Duodenal mucosa (tissue), 2 donors: Measurements from ENCODE around the gene HSD17B3.
"Not testable (repeated sequence)": the region's sequence is repeated elsewhere in the genome, so short reads cannot be mapped to it uniquely, and the experiment has no call there.

ENCODE experiments used
- H3K27ac ChIP-seq: one replicate; pipeline ENCODE4 v1.7.0; 2013; ENCODE audit warnings: low read depth, low read length
- H3K27me3 ChIP-seq, 2 donors: one replicate each; pipeline ENCODE4 v1.7.0; 2013; ENCODE audit warnings: low read length in 2 of 2, control low read depth in 1 of 2; ENCODE audit not compliant: insufficient read depth in 2 of 2, control insufficient read depth in 1 of 2
- H3K36me3 ChIP-seq, 2 donors: one replicate each; pipeline ENCODE4 v1.7.0; 2013; ENCODE audit warnings: low read length in 2 of 2, control low read depth in 1 of 2; ENCODE audit not compliant: insufficient read depth in 2 of 2, control insufficient read depth in 1 of 2
- H3K4me1 ChIP-seq, 2 donors: one replicate each; pipeline ENCODE4 v1.7.0; 2013; ENCODE audit warnings: low read length in 2 of 2, control low read depth in 1 of 2; ENCODE audit not compliant: insufficient read depth in 2 of 2, control insufficient read depth in 1 of 2
- H3K4me3 ChIP-seq, 2 donors: one replicate each; pipeline ENCODE4 v1.7.0; 2013; ENCODE audit warnings: low read length in 2 of 2, low read depth in 1 of 2
- H3K9ac ChIP-seq, 2 donors: one replicate each; pipeline ENCODE4 v1.7.0; 2013; ENCODE audit warnings: low read length in 2 of 2, low read depth in 1 of 2
- H3K9me3 ChIP-seq, 2 donors: one replicate each; pipeline ENCODE4 v1.7.0; 2013; ENCODE audit warnings: low read length in 2 of 2, control low read depth in 1 of 2; ENCODE audit not compliant: control insufficient read depth in 1 of 2

HSD17B3 gene

DNA sequence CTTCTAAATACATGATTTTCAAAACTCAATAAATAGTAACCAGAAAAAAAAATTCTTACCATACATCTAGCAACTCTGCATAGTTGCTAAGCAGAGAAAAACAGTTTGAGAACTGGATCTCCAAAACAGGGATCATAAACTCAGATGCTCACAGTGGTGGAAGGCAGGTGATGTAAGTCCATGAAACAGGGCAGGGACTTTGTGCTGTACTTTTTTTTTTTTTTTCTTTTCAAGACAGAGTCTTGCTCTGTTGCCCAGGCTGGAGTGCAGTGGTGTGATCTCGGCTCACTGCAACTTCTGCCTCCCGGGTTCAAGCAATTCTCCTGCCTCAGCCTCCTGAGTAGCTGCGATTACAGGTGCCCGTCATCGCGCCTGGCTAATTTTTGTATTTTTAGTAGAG, 5.0 kb upstream of the HSD17B3 start:
- H3K36me3 ChIP-seq, H3K27me3 ChIP-seq, H3K27ac ChIP-seq, H3K9me3 ChIP-seq, H3K4me3 ChIP-seq, H3K9ac ChIP-seq, H3K4me1 ChIP-seq: not testable (repeated sequence)

GRCh38 chr9:96305171-96305570, 3.2 kb upstream of the HSD17B3 start:
- Histone ChIP-seq H3K27ac (no peak overlapping the region), H3K9me3 (no peaks in the 10 kb centered on the region), H3K4me3 (no peak overlapping the region), H3K36me3 (no peaks in the 10 kb centered on the region), H3K9ac (no peak overlapping the region), H3K27me3 (no peaks in the 10 kb centered on the region), H3K4me1 (no peaks in the 10 kb centered on the region)

DNA sequence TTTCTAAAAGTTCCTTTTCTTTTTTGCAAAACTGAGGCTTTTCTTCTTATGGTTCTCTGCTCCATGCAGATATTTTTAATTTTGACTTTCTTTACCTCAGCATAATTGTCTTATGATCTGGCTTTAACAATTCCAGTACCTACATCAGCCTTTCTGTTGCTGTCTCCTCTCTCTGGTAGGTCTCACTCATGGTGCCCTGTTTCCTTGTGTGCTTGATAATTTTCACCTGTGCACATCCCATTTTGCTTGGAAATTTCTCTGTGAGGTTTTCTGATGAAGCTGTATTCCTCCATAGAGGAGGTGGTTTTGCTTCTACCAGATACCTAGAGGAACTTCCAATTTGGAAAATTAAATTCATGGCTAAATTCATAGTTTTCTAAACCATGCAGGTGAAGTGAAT, 2.3 kb upstream of the HSD17B3 start:
- Histone ChIP-seq H3K4me3 (no peak overlapping the region), H3K27ac (no peak overlapping the region), H3K36me3 (no peaks in the 10 kb centered on the region), H3K27me3 (no peaks in the 10 kb centered on the region), H3K9ac (no peak overlapping the region), H3K9me3 (no peaks in the 10 kb centered on the region), H3K4me1 (no peaks in the 10 kb centered on the region)

DNA sequence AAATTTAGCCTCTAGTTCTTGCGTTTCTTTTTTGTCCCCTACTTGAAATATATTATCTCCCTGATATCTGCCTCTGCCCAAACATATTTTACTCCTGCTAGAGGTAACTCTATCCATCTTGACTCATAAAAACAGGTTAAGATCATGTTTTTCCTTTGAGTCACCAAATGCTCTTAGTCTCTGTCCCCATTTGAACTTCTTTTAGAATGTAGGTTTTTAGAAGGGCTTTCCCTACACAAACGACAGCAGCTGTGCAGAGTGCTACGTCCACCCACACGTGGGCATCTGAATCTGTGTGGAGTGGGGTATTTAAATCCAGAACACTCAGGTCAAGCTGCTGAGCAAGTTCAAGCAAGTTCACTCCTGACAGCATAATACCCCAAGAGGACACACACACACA, 2.2 kb downstream of the HSD17B3 start:
- no peak overlapping the region for H3K4me3 ChIP-seq
- no peaks in the 10 kb centered on the region for H3K4me1 ChIP-seq
- H3K27me3 ChIP-seq: no peaks in the 10 kb centered on the region
- no peaks in the 10 kb centered on the region for H3K9me3 ChIP-seq
- H3K9ac ChIP-seq: no peak overlapping the region
- H3K36me3 ChIP-seq: no peaks in the 10 kb centered on the region
- no peak overlapping the region for H3K27ac ChIP-seq

GRCh38 chr9:96294159-96294545, 7.8 kb downstream of the HSD17B3 start:
- Histone ChIP-seq H3K4me1 (no peaks in the 10 kb centered on the region), H3K27ac (no peak overlapping the region), H3K9ac (no peak overlapping the region), H3K9me3 (no peaks in the 10 kb centered on the region), H3K36me3 (no peaks in the 10 kb centered on the region), H3K4me3 (no peak overlapping the region), H3K27me3 (no peaks in the 10 kb centered on the region)

GRCh38 chr9:96293498-96294158, 8.3 kb downstream of the HSD17B3 start:
- H3K9ac ChIP-seq: no peak overlapping the region
- H3K4me3 ChIP-seq: no peak overlapping the region
- H3K27ac ChIP-seq: no peak overlapping the region
- H3K9me3 ChIP-seq: no peaks in the 10 kb centered on the region
- no peaks in the 10 kb centered on the region for H3K4me1 ChIP-seq
- H3K27me3 ChIP-seq: no peaks in the 10 kb centered on the region
- H3K36me3 ChIP-seq: no peaks in the 10 kb centered on the region

GRCh38 chr9:96289392-96289791, 12.6 kb downstream of the HSD17B3 start:
- Histone ChIP-seq H3K4me3 (no peak overlapping the region), H3K4me1 (no peaks in the 10 kb centered on the region), H3K9me3 (no peaks in the 10 kb centered on the region), H3K27me3 (no peaks in the 10 kb centered on the region), H3K27ac (no peak overlapping the region), H3K36me3 (no peaks in the 10 kb centered on the region), H3K9ac (no peak overlapping the region)

DNA sequence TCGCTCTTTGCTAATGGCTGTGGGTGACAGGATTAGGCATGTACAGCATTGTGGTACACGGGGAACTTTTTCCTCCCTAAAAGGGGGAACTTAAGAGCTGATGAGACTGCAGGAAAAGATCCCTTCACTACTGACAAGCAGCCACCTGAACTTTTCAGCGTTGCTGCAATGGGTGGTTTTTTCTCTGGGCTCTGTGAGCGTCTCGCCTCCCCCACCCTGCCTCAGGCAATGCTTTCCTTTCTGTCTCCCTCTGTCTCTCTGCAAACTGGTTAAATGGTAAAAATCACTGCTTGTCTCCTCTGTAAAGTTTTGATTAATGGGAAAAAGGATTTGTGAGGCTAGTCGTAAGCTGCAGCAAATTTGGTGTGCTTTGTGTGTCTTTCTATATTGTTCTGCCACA, 20.3 kb downstream of the HSD17B3 start:
- no peak overlapping the region for H3K4me3 ChIP-seq
- no peaks in the 10 kb centered on the region for H3K27me3 ChIP-seq
- H3K4me1 ChIP-seq: no peaks in the 10 kb centered on the region
- H3K9ac ChIP-seq: no peak overlapping the region
- H3K27ac ChIP-seq: no peak overlapping the region
- H3K36me3 ChIP-seq: no peaks in the 10 kb centered on the region
- no peaks in the 10 kb centered on the region for H3K9me3 ChIP-seq

GRCh38 chr9:96279932-96280331, 22.0 kb downstream of the HSD17B3 start:
- no peaks in the 10 kb centered on the region for H3K27me3 ChIP-seq
- H3K4me3 ChIP-seq: no peak overlapping the region
- no peaks in the 10 kb centered on the region for H3K36me3 ChIP-seq
- H3K9ac ChIP-seq: no peak overlapping the region
- peaks cover 0 to 1% of the 10 kb centered on the region in 2 donors for H3K9me3 ChIP-seq
- H3K27ac ChIP-seq: no peak overlapping the region
- H3K4me1 ChIP-seq: no peaks in the 10 kb centered on the region

GRCh38 chr9:96274939-96275338, 27.0 kb downstream of the HSD17B3 start:
- no peaks in the 10 kb centered on the region for H3K4me1 ChIP-seq
- no peak overlapping the region for H3K27ac ChIP-seq
- peaks cover 4 to 7% of the 10 kb centered on the region in 2 donors for H3K9me3 ChIP-seq
- no peaks in the 10 kb centered on the region for H3K27me3 ChIP-seq
- no peaks in the 10 kb centered on the region for H3K36me3 ChIP-seq
- no peak overlapping the region for H3K9ac ChIP-seq
- no peak overlapping the region for H3K4me3 ChIP-seq

DNA sequence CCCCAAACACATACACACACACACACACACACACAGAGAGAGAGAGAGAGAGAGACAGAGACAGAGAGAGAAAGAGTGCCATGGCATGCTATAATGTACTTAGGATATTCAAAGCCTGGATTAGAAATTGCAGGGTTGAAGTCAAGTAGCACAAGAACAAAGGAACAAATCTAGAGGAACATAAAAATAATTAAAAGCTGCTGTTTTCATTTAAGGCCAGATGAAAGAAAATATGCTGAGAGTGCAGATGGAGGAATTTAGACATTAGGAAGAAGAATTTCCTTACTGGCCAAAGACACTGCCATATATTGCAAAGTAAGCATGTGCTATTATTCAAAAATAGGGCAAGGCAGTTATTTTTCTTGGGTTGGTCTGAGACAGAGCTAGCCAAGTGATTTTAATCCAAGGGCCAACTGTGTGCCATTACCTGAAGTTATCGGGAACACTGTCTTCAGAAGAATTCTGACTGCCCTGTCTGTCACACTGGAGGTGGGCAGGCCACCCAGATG, 31.7 kb downstream of the HSD17B3 start:
- Histone ChIP-seq H3K27ac (no peak overlapping the region), H3K9me3 (peaks cover 4 to 7% of the 10 kb centered on the region in 2 donors), H3K36me3 (no peaks in the 10 kb centered on the region), H3K4me3 (no peak overlapping the region), H3K9ac (no peak overlapping the region), H3K4me1 (no peaks in the 10 kb centered on the region), H3K27me3 (no peaks in the 10 kb centered on the region)
